ENCODE data around the gene KLK12. TPM values are rescaled to one million over a fixed set of nuclear protein-coding genes. Genes with fewer than 3 reads are reported as not detected.

Gene KLK12, protein sequence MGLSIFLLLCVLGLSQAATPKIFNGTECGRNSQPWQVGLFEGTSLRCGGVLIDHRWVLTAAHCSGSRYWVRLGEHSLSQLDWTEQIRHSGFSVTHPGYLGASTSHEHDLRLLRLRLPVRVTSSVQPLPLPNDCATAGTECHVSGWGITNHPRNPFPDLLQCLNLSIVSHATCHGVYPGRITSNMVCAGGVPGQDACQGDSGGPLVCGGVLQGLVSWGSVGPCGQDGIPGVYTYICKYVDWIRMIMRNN
- total RNA-seq, result not detected
- long read RNA-seq, result 0 reads

DNA sequence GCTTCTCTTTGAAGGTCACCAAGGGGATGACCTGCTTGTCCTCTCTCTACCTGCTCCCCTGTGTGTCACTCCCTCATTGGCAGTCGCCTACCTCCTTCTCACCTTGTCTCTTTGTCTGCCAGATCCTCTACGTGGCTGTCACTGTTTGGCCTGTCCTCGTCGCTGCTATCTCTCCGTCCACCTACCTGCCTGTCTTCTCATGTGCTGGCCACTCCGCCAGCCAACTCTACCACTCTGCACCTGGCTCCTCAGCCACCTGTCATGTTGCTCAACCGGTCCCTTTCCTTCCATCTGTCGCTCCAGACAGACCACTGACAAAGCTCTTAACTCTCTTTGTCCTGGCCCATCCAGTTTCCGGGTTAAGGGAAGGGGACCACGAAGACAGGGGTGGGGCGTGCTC, at the start of gene KLK12:
Gene KLK12 (minus strand): TSS at position 299 of the 400 bp plus-strand sequence. CDS start 381 bp downstream, outside the sequence.
- no peak within 1 kb of the TSS for H3K4me3 ChIP-seq
- TF ChIP-seq POLR2A (IDR thresholded peaks at IDR 0.05), result no peak
- TF ChIP-seq, protein P1, sequence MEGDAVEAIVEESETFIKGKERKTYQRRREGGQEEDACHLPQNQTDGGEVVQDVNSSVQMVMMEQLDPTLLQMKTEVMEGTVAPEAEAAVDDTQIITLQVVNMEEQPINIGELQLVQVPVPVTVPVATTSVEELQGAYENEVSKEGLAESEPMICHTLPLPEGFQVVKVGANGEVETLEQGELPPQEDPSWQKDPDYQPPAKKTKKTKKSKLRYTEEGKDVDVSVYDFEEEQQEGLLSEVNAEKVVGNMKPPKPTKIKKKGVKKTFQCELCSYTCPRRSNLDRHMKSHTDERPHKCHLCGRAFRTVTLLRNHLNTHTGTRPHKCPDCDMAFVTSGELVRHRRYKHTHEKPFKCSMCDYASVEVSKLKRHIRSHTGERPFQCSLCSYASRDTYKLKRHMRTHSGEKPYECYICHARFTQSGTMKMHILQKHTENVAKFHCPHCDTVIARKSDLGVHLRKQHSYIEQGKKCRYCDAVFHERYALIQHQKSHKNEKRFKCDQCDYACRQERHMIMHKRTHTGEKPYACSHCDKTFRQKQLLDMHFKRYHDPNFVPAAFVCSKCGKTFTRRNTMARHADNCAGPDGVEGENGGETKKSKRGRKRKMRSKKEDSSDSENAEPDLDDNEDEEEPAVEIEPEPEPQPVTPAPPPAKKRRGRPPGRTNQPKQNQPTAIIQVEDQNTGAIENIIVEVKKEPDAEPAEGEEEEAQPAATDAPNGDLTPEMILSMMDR (IDR thresholded peaks at IDR 0.05), result no peak
- no peaks in the 10 kb centered on the region for H3K27me3 ChIP-seq
- DNase-seq (no peak), ATAC-seq (no peak)
- 25% methylated on average over 11 of the region's 11 CpGs for WGBS (ENCODE audit: insufficient coverage, low coverage, low lambda C conversion rate, missing lambda C conversion rate)
- H3K4me1 ChIP-seq, result no peaks in the 10 kb centered on the region
- no peaks in the 10 kb centered on the region for H3K9me3 ChIP-seq
- intact Hi-C loops (cut with DNase I), result no loop called here
- no peak within 1 kb of the TSS for H3K27ac ChIP-seq
- H3K36me3 ChIP-seq, result no peaks in the 10 kb centered on the region

DNA sequence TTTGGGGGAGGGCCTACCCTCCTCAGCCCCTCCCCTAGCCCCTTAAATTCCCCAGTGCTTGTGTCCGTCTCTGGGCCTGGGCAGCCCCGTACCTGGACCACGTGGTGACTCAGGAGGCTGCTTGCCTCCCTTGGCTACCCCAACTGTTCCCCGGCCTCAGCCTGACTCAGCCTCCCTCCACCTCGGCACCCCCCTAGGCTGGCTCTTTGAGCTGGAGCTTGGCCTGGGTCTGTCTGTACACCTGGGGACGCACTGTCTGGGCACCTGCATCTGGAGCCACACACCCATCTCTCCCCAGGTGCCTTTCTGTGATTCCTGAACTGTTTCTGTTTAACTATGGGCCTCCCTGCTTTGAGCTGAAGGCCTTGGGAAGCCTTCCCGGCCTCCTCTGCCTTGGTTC, 49.7 kb upstream of the KLK12 start:
- Histone ChIP-seq H3K27ac (no peak overlapping the region), H3K27me3 (no peaks in the 10 kb centered on the region), H3K4me1 (no peaks in the 10 kb centered on the region), H3K9me3 (no peaks in the 10 kb centered on the region), H3K4me3 (no peak overlapping the region), H3K36me3 (no peaks in the 10 kb centered on the region)
- no peak for TF ChIP-seq POLR2A (IDR thresholded peaks at IDR 0.05)
- TF ChIP-seq, protein P1 (IDR thresholded peaks at IDR 0.05), result no peak
- ATAC-seq (no peak), DNase-seq (no peak)
- WGBS (ENCODE audit: insufficient coverage, low coverage, low lambda C conversion rate, missing lambda C conversion rate), result 29% methylated on average over 2 of the region's 7 CpGs
- intact Hi-C loops (cut with DNase I), result no loop called here

DNA sequence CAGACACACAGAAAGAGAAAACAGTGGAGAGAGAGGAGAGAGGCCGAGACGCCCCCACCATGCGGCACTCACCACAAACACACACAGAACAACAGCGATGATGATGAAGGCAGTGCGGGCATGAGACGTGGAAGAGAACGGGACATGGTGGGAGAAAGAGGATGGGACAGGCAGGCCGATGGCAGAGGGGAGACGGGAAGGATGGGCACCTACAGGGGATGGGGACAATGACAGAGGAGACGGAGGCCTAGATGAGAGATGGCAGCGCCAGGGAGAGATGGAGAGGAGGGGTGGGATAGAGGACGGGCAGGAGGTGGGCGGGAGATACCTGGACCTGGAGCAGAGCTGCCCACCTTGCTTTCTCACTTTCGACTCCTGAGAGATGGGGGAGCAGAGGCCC, 49.0 kb upstream of the KLK12 start:
- Histone ChIP-seq H3K9me3 (no peaks in the 10 kb centered on the region), H3K27ac (no peak overlapping the region), H3K4me3 (no peak overlapping the region), H3K4me1 (no peaks in the 10 kb centered on the region), H3K36me3 (no peaks in the 10 kb centered on the region), H3K27me3 (no peaks in the 10 kb centered on the region)
- WGBS (ENCODE audit: insufficient coverage, low coverage, low lambda C conversion rate, missing lambda C conversion rate), result 49% methylated on average over 13 of the region's 14 CpGs
- no peak for ATAC-seq
- DNase-seq, result no peak
- intact Hi-C loops (cut with DNase I), result no loop called here
- TF ChIP-seq, protein P1 (IDR thresholded peaks at IDR 0.05), result no peak
- TF ChIP-seq POLR2A (IDR thresholded peaks at IDR 0.05), result no peak

DNA sequence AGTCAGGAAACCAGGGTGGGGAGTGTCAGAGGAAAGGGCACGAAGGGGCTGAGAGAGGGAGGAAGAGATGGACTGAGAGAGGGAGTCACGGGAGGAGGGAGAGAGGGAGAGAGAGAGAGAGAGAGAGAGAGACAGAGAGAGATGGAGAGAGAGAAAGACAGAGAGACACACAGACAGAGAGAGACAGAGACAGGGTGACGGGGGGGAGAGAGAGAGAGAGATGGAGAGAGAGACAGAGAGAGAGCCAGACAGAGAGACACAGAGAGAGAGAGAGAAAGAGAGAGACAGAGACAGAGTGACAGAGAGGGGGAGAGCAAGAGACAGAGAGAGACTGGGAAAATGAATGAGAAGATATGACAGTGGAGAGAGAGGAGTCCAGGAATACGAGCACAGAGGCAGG, 48.4 kb upstream of the KLK12 start:
- intact Hi-C loops (cut with DNase I), result no loop called here
- 18% methylated on average over 4 of the region's 4 CpGs for WGBS (ENCODE audit: insufficient coverage, low coverage, low lambda C conversion rate, missing lambda C conversion rate)
- H3K27me3 ChIP-seq, result no peaks in the 10 kb centered on the region
- H3K9me3 ChIP-seq, result no peaks in the 10 kb centered on the region
- H3K4me1 ChIP-seq, result no peaks in the 10 kb centered on the region
- ATAC-seq (no peak), DNase-seq (no peak)
- H3K36me3 ChIP-seq, result no peaks in the 10 kb centered on the region
- H3K4me3 ChIP-seq, result no peak overlapping the region
- H3K27ac ChIP-seq, result no peak overlapping the region
- TF ChIP-seq POLR2A (IDR thresholded peaks at IDR 0.05), result no peak
- TF ChIP-seq, protein P1 (IDR thresholded peaks at IDR 0.05), result no peak

Measured in right lobe of liver (tissue), 6 donors.